GM12878 (cell line): ENCODE results near the gene SLC17A2. TPM values are rescaled to one million over a fixed set of nuclear protein-coding genes. Genes with fewer than 3 reads are reported as not detected.

Source experiments
- ATAC-seq: fragments of 200-7000 bp; cut with Tn5 transposase; 3 replicates; pipeline ENCODE4 v1.9.1; 2020; ENCODE audit warnings: mild to moderate bottlenecking, moderate library complexity
- BruUV-seq: library from RNA; stranded (reverse); fragments of 400-500 nt; replicated peaks from 2 replicates; lab custom pipeline; 2021; lab: Mats Ljungman, UMichigan
- CTCF ChIA-PET: fragments of 300-600 bp; sonication (Branson Sonifier 250); formaldehyde crosslinking; extraction: SDS; loops from one replicate; lab custom pipeline; 2021; ENCODE audit warnings: inconsistent platforms; lab: Yijun Ruan, JAX
- POLR2A ChIA-PET: fragments of 350-600 bp; formaldehyde crosslinking; extraction: SDS; loops from one replicate; lab custom pipeline; 2021; ENCODE audit warnings: inconsistent platforms; lab: Charles Lee
- RAD21 ChIA-PET: fragments of 300-600 bp; sonication (Branson Sonifier 250); formaldehyde crosslinking; loops from one replicate; lab custom pipeline; 2023; ENCODE audit warnings: antibody characterized with exemption; ENCODE audit not compliant: unreplicated experiment; lab: Charles Lee
- SMC1A ChIA-PET: fragments of 300-600 bp; sonication (Branson Sonifier 250); formaldehyde crosslinking; loops from one replicate; lab custom pipeline; 2023; ENCODE audit not compliant: unreplicated experiment, uncharacterized antibody; lab: Charles Lee
- DNase-seq: peaks from one replicate; pipeline ENCODE4 v3.0.0-alpha.2; 2011; ENCODE audit warnings: low read depth, low spot score
- FAIRE-seq: peaks from 3 replicates; lab custom pipeline; 2011; peaks lifted over from hg19 to GRCh38; lab: Jason Lieb, UNC
- H2AFZ ChIP-seq: 2 replicates; pipeline ENCODE4 v1.6.0; 2011; ENCODE audit warnings: low read depth, low read length, control low read depth; ENCODE audit not compliant: control insufficient read depth
- H3K27ac ChIP-seq: 2 replicates; pipeline ENCODE4 v1.5.1; 2011; ENCODE audit warnings: control low read depth; ENCODE audit not compliant: control insufficient read depth, insufficient read depth
- H3K27me3 ChIP-seq, 2 experiments: replicated peaks in 1 of 2; 2 replicates each; pipeline versions ENCODE4 v1.6.0 to v1.6.1; 2011; ENCODE audit warnings: low read length in 1 of 2; ENCODE audit not compliant: control insufficient read depth in 2 of 2, insufficient read depth in 2 of 2
- H3K36me3 ChIP-seq, 2 experiments: 2 replicates each; pipeline ENCODE4 v1.5.1; 2011; ENCODE audit warnings: low read length in 1 of 2; ENCODE audit not compliant: control insufficient read depth in 2 of 2, insufficient read depth in 2 of 2
- H3K4me1 ChIP-seq: 2 replicates; pipeline ENCODE4 v1.6.1; 2011; ENCODE audit warnings: mild to moderate bottlenecking, low read length, moderate library complexity, mixed read lengths; ENCODE audit not compliant: control insufficient read depth, insufficient read depth
- H3K4me2 ChIP-seq: 2 replicates; pipeline ENCODE4 v1.6.0; 2011; ENCODE audit warnings: control low read depth; ENCODE audit not compliant: control insufficient read depth, insufficient read depth
- H3K4me3 ChIP-seq: fragments of 200-600 bp; sonication (generic); 2 replicates; pipeline ENCODE4 v1.5.1; 2016
- H3K79me2 ChIP-seq: 2 replicates; pipeline ENCODE4 v1.6.0; 2011; ENCODE audit warnings: low read length; ENCODE audit not compliant: control insufficient read depth, insufficient read depth
- H3K9ac ChIP-seq: 2 replicates; pipeline ENCODE4 v1.8.0; 2011; ENCODE audit warnings: low read length, control low read depth, mixed read lengths; ENCODE audit not compliant: control insufficient read depth, insufficient read depth
- H3K9me3 ChIP-seq: replicated peaks from 3 replicates; pipeline ENCODE4 v1.5.1; 2011; ENCODE audit warnings: mild to moderate bottlenecking, low read length; ENCODE audit not compliant: control insufficient read depth, insufficient read depth
- H4K20me1 ChIP-seq: 2 replicates; pipeline ENCODE4 v1.6.0; 2011; ENCODE audit not compliant: control insufficient read depth, insufficient read depth
- CBFB ChIP-seq: IDR thresholded peaks from 2 replicates; pipeline ENCODE4 v1.6.1; 2016; ENCODE audit warnings: antibody characterized with exemption, low read depth
- PAX5 ChIP-seq: IDR thresholded peaks from 2 replicates; pipeline ENCODE4 v1.6.1; 2011; ENCODE audit warnings: low read depth, low read length, borderline replicate concordance
- WGBS: methylation state at CpG from one replicate; pipeline ENCODE4 v1.1.6; 2016; ENCODE audit warnings: low lambda C conversion rate; ENCODE audit not compliant: insufficient replicate concordance, insufficient coverage; ENCODE audit errors: missing lambda C conversion rate; 5-methylcytosine and 5-hydroxymethylcytosine counted together
- in situ Hi-C: fragments of 300-500 bp; cut with MboI; formaldehyde crosslinking; loops from 9 replicates; pipeline ENCODE4 v1.14.3; 2018; ENCODE audit warnings: mixed read lengths
- intact Hi-C: fragments of 100-400 bp; cut with micrococcal nuclease; formaldehyde crosslinking; loops from one replicate; pipeline ENCODE4 v1.14.2; 2022; ENCODE audit not compliant: unreplicated experiment
- polyA plus RNA-seq, 11 experiments: library from polyadenylated mRNA; depleted of rRNA in 4 of 11; unstranded in 6 of 11; stranded (reverse) in 5 of 11; fragments of >200 nt; fragmentation: Nextera tagmentation in 4 of 11; fragmentation: Illumina TruSeq in 1 of 11; extraction: Ambion mirVana in 4 of 11; extraction: Trizol in 1 of 11; gene quantifications; 1 replicate in 1 of 11; 2 replicates in 10 of 11; pipeline versions ENCODE4 v1.2.1 to v1.2.3, GENCODE V29; 2011 to 2016; ENCODE audit warnings: inconsistent platforms in 2 of 11, missing spikeins in 2 of 11, low read depth in 1 of 11
- total RNA-seq, 4 experiments: library from RNA; depleted of rRNA in 3 of 4; stranded (reverse); fragments of >200 nt in 3 of 4; fragmentation: Illumina TruSeq in 1 of 4; extraction: Trizol in 1 of 4; gene quantifications; 2 replicates each; pipeline versions ENCODE4 v1.2.1 to v1.2.3, GENCODE V29; 2013 to 2021
- TF ChIP-seq, protein P1 (sequence below): IDR thresholded peaks from 2 replicates; pipeline ENCODE4 v1.6.1; 2011; ENCODE audit warnings: low read depth, low read length, improper control_type of control experiment, borderline replicate concordance
- TF ChIP-seq, protein P2 (sequence below), 3 experiments: IDR thresholded peaks in 2 of 3; conservative IDR thresholded peaks in 1 of 3; 2 replicates each; pipeline ENCODE4 v1.5.1; 2011; ENCODE audit warnings: low read depth in 3 of 3, low read length in 3 of 3, mild to moderate bottlenecking in 3 of 3, control low read depth in 2 of 3, moderate library complexity in 2 of 3, inconsistent platforms in 1 of 3, mixed read lengths in 1 of 3; ENCODE audit not compliant: control insufficient read depth in 2 of 3, insufficient read depth in 1 of 3; ENCODE audit errors: extremely low read depth in 1 of 3
- TF ChIP-seq, protein P3 (sequence below): fragments of 450-650 bp; IDR thresholded peaks from 2 replicates; pipeline ENCODE4 v1.6.1; 2017; ENCODE audit warnings: mild to moderate bottlenecking
- TF ChIP-seq, protein P4 (sequence below): fragments of 450-650 bp; IDR thresholded peaks from 2 replicates; pipeline ENCODE4 v1.6.1; 2017; ENCODE audit warnings: borderline replicate concordance
- TF ChIP-seq, protein P5 (sequence below): fragments of 450-650 bp; IDR thresholded peaks from 2 replicates; pipeline ENCODE4 v1.6.1; 2017; ENCODE audit warnings: mild to moderate bottlenecking, low read depth, inconsistent platforms; ENCODE audit not compliant: poor library complexity, severe bottlenecking

The SLC17A2 gene
- total and polyA plus RNA-seq, 10 of the 15 experiments (the other 5 are each of a cell fraction or from before 2014, with no cell fraction given) = not detected

DNA sequence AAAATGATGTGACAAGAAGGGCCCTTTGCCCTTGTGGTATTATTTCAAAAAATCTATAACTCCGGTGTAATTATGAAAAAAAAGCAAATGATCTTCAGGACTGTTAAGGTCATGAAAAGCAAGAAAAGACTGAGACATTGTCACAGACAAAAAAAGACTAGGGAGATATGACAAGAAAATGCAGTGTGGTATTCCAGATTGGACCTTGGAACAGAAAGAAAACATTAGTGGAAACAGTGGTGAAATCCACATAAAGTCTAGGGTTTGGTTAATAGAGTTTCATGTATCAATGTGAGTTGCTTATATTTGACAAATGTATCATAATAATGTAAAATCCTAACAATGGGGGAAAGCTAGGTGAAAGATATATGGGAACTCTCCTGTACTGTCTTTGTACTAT is 29.6 kb downstream of the SLC17A2 start (continued):
- TF ChIP-seq, protein P1, sequence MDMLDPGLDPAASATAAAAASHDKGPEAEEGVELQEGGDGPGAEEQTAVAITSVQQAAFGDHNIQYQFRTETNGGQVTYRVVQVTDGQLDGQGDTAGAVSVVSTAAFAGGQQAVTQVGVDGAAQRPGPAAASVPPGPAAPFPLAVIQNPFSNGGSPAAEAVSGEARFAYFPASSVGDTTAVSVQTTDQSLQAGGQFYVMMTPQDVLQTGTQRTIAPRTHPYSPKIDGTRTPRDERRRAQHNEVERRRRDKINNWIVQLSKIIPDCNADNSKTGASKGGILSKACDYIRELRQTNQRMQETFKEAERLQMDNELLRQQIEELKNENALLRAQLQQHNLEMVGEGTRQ = no peak
- TF ChIP-seq, protein P2, sequence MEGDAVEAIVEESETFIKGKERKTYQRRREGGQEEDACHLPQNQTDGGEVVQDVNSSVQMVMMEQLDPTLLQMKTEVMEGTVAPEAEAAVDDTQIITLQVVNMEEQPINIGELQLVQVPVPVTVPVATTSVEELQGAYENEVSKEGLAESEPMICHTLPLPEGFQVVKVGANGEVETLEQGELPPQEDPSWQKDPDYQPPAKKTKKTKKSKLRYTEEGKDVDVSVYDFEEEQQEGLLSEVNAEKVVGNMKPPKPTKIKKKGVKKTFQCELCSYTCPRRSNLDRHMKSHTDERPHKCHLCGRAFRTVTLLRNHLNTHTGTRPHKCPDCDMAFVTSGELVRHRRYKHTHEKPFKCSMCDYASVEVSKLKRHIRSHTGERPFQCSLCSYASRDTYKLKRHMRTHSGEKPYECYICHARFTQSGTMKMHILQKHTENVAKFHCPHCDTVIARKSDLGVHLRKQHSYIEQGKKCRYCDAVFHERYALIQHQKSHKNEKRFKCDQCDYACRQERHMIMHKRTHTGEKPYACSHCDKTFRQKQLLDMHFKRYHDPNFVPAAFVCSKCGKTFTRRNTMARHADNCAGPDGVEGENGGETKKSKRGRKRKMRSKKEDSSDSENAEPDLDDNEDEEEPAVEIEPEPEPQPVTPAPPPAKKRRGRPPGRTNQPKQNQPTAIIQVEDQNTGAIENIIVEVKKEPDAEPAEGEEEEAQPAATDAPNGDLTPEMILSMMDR (IDR thresholded peaks at IDR 0.05 in 2 of 3, conservative IDR thresholded peaks at IDR 0.05 in 1 of 3; ENCODE audit: control insufficient read depth in 2 of 3, extremely low read depth in 1 of 3, insufficient read depth in 1 of 3, low read depth in 3 of 3, low read length in 3 of 3) = no peak

DNA sequence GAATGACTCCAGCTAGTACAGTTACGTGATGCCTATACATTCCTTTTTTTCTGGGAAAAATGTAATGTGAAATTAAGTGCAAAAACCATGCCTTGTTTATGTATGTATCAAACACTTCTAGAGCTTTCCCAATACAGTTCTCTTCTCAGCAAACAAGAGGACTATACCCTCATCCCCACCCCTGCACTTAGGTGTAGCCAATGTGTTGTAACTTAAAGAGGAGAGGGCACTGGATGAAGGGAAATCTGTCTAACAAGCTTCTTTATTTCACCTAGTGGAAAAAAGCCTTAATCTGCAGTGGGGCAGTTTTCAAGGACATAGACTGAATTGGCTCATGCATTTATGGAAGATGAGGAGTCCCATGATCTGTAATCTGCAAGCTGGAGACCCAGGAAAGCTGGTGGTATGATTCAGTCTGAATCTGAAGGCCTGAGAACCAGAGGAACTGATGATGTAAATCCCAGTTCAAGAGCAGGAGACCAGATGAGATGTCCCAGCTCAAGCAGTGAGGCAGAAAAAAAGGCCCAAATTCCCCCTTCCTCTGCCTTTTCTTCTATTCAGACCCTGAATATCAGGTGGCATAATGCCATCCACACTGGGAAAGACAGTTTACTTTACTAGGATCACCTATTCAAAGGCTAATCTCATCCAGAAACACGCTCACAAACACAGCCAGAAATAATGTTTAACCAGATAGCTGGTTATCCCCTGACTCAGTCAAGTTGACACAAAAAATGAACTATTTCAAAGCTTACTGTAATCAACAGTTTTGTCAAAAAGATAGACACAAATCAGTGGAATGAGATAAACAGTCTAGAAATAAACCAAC is 30.7 kb downstream of the SLC17A2 start:
- no peaks in the 10 kb centered on the region for H3K4me1 ChIP-seq
- no peaks in the 10 kb centered on the region for H3K36me3 ChIP-seq
- no peaks in the 10 kb centered on the region for H3K27me3 ChIP-seq
- H3K27ac ChIP-seq = no peak overlapping the region
- H3K9ac ChIP-seq = no peak overlapping the region
- ATAC-seq (no peak), FAIRE-seq (no peak), DNase-seq (no peak)
- H3K9me3 ChIP-seq = no peaks in the 10 kb centered on the region
- BruUV-seq = no TSS peak
- H3K4me2 ChIP-seq = no peak overlapping the region
- 25% methylated on average over 2 of the region's 2 CpGs for WGBS
- intact Hi-C loops = no loop called here
- RAD21 ChIA-PET = no interaction called here
- SMC1A ChIA-PET = interaction anchor here (0.6 to 1.5 kb wide), 6 partner anchors 9 to 753 kb away, joined by 3 to 8 read pairs (median 4); no protein-coding TSS in a partner anchor
- no peak overlapping the region for H3K4me3 ChIP-seq
- no peaks in the 10 kb centered on the region for H3K79me2 ChIP-seq
- CTCF ChIA-PET = interaction anchor here (0.6 to 1.8 kb wide), 5 partner anchors 8 to 1142 kb away, joined by 3 to 6 read pairs (median 3); no protein-coding TSS in a partner anchor
- no peaks in the 10 kb centered on the region for H4K20me1 ChIP-seq
- POLR2A ChIA-PET = interaction anchor here (0.6 to 1.5 kb wide), 2 partner anchors 47 to 102 kb away, joined by 3 to 4 read pairs; no protein-coding TSS in a partner anchor
- in situ Hi-C loops = no loop called here
- H2AFZ ChIP-seq = no peak overlapping the region
- TF ChIP-seq, protein P2 (IDR thresholded peaks at IDR 0.05 in 2 of 3, conservative IDR thresholded peaks at IDR 0.05 in 1 of 3; ENCODE audit: control insufficient read depth in 2 of 3, extremely low read depth in 1 of 3, insufficient read depth in 1 of 3, low read depth in 3 of 3, low read length in 3 of 3) = no peak
- no peak for TF ChIP-seq PAX5
- TF ChIP-seq, protein P3, sequence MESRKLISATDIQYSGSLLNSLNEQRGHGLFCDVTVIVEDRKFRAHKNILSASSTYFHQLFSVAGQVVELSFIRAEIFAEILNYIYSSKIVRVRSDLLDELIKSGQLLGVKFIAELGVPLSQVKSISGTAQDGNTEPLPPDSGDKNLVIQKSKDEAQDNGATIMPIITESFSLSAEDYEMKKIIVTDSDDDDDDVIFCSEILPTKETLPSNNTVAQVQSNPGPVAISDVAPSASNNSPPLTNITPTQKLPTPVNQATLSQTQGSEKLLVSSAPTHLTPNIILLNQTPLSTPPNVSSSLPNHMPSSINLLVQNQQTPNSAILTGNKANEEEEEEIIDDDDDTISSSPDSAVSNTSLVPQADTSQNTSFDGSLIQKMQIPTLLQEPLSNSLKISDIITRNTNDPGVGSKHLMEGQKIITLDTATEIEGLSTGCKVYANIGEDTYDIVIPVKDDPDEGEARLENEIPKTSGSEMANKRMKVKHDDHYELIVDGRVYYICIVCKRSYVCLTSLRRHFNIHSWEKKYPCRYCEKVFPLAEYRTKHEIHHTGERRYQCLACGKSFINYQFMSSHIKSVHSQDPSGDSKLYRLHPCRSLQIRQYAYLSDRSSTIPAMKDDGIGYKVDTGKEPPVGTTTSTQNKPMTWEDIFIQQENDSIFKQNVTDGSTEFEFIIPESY = no peak
- TF ChIP-seq, protein P4, sequence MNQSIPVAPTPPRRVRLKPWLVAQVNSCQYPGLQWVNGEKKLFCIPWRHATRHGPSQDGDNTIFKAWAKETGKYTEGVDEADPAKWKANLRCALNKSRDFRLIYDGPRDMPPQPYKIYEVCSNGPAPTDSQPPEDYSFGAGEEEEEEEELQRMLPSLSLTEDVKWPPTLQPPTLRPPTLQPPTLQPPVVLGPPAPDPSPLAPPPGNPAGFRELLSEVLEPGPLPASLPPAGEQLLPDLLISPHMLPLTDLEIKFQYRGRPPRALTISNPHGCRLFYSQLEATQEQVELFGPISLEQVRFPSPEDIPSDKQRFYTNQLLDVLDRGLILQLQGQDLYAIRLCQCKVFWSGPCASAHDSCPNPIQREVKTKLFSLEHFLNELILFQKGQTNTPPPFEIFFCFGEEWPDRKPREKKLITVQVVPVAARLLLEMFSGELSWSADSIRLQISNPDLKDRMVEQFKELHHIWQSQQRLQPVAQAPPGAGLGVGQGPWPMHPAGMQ = no peak
- no peak for TF ChIP-seq CBFB
- TF ChIP-seq, protein P5, sequence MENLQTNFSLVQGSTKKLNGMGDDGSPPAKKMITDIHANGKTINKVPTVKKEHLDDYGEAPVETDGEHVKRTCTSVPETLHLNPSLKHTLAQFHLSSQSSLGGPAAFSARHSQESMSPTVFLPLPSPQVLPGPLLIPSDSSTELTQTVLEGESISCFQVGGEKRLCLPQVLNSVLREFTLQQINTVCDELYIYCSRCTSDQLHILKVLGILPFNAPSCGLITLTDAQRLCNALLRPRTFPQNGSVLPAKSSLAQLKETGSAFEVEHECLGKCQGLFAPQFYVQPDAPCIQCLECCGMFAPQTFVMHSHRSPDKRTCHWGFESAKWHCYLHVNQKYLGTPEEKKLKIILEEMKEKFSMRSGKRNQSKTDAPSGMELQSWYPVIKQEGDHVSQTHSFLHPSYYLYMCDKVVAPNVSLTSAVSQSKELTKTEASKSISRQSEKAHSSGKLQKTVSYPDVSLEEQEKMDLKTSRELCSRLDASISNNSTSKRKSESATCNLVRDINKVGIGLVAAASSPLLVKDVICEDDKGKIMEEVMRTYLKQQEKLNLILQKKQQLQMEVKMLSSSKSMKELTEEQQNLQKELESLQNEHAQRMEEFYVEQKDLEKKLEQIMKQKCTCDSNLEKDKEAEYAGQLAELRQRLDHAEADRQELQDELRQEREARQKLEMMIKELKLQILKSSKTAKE = no peak
